Measurements from ENCODE around the gene MMP10. TPM values are rescaled to one million over a fixed set of nuclear protein-coding genes. Genes with fewer than 3 reads are reported as not detected.
A peak's percentile ranks its signal among the peaks of the same experiment; 100 is the strongest.

Gene MMP10
- total and polyA plus RNA-seq, 2 donors (not counting 3 experiments of a cell fraction or from before 2014, with no cell fraction given): 4.3 to 15.0 TPM

DNA sequence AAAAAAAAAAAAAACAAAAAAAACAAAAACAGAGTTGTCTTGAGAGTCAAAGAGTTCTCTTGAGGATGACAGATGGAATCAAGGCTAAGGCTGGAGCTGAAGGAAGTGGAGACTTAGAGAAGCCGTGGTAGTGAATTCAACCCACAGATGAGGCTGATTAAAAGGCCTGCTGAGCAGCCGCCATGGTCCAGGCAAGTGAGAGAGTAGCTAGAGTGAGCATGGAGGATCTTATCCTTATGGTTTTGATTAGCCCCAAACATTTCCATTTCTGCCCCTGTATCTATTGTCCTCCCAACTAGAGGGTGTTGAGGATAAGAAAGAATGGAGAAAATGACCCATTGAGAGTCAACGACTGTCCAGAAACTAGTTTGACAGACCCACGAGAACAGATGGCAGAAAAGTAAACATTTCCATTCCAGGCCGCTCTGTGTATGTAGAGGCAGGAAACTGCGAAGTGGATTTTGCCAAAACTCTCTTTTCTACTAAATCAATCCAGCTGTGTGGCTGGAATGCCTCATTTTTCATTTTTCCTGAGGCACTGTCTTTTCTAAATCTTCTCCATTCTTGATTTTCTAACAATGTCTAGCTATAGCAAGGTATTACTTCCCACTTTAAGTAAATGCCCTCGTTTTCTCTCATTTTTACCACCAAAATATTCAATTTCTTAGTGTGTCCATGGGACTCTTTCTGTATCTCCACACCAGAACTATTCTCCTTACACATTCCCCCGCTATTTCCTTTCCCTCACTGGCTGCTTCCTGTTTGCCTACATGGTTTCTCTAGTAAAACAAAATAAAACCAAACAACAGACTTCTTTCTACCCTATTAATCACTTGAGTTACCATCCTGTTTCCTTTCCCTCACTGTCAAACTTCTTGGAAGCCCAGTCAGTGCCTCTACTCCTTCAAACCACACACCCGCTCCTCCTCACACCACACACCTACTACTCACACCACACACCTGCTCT, 50.3 kb downstream of the MMP10 start:
- peak overlapping the region in 1 of 3 experiments; percentile 0 for H3K4me3 ChIP-seq (replicated peaks in 1 of 3; ENCODE audit: insufficient read depth in 1 of 3, low read depth in 1 of 3, low read length in 3 of 3)

More for the DNA sequence above, 50.3 kb downstream of the MMP10 start:
- H2AFZ ChIP-seq (ENCODE audit: low read depth, low read length): peak overlapping the region; percentile 13
- H3K27ac ChIP-seq (ENCODE audit: insufficient read depth, low read depth, low read length): peak overlapping the region; percentile 97
- peak; percentile 59 for TF ChIP-seq POLR2AphosphoS5 (IDR thresholded peaks at IDR 0.05; ENCODE audit: insufficient read depth, low read depth, low read length)
- TF ChIP-seq, protein P1, sequence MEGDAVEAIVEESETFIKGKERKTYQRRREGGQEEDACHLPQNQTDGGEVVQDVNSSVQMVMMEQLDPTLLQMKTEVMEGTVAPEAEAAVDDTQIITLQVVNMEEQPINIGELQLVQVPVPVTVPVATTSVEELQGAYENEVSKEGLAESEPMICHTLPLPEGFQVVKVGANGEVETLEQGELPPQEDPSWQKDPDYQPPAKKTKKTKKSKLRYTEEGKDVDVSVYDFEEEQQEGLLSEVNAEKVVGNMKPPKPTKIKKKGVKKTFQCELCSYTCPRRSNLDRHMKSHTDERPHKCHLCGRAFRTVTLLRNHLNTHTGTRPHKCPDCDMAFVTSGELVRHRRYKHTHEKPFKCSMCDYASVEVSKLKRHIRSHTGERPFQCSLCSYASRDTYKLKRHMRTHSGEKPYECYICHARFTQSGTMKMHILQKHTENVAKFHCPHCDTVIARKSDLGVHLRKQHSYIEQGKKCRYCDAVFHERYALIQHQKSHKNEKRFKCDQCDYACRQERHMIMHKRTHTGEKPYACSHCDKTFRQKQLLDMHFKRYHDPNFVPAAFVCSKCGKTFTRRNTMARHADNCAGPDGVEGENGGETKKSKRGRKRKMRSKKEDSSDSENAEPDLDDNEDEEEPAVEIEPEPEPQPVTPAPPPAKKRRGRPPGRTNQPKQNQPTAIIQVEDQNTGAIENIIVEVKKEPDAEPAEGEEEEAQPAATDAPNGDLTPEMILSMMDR (IDR thresholded peaks at IDR 0.05; ENCODE audit: extremely low read depth in 1 of 2, insufficient read depth in 1 of 2, low read depth in 1 of 2, low read length in 2 of 2): no peak
- TF ChIP-seq, protein P2, sequence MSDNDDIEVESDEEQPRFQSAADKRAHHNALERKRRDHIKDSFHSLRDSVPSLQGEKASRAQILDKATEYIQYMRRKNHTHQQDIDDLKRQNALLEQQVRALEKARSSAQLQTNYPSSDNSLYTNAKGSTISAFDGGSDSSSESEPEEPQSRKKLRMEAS (IDR thresholded peaks at IDR 0.05; ENCODE audit: insufficient read depth, insufficient read length): no peak
- TF ChIP-seq JUN (IDR thresholded peaks at IDR 0.05; ENCODE audit: borderline replicate concordance, insufficient read depth, insufficient read length, low read depth): peak; percentile 62
- peak; percentile 19 for TF ChIP-seq GATA2 (IDR thresholded peaks at IDR 0.05; ENCODE audit: insufficient read depth, insufficient read length, low read depth, low read length)
- no peak for TF ChIP-seq MYC (IDR thresholded peaks at IDR 0.05; ENCODE audit: low read depth, low read length)
- TF ChIP-seq POLR2A (IDR thresholded peaks at IDR 0.05; ENCODE audit: low read depth, low read length): peak; percentile 33
- TF ChIP-seq EZH2 (IDR thresholded peaks at IDR 0.05; ENCODE audit: borderline replicate concordance, low read depth, low read length, severe bottlenecking): no peak
- peak; percentile 40 for TF ChIP-seq FOS (IDR thresholded peaks at IDR 0.05; ENCODE audit: borderline replicate concordance, insufficient read depth, low read length)
- peaks cover 35% of the 10 kb centered on the region for H3K4me1 ChIP-seq (ENCODE audit: control insufficient read depth, extremely low read depth, insufficient read depth, low read length)
- H3K79me2 ChIP-seq (ENCODE audit: control insufficient read depth, insufficient read depth, low read length): no peaks in the 10 kb centered on the region
- H3K4me2 ChIP-seq (ENCODE audit: insufficient read depth, low read length): peak overlapping the region; percentile 81
- peak overlapping the region; percentile 71 for H3K9ac ChIP-seq (replicated peaks; ENCODE audit: extremely low read depth, insufficient read depth, low read length)
- CTCF ChIA-PET: interaction anchor here (0.6 to 1.5 kb wide), 3 partner anchors 51 to 125 kb away, joined by 3 read pairs; partner anchors contain the start of gene MMP10
- no peaks in the 10 kb centered on the region for H3K36me3 ChIP-seq (ENCODE audit: control insufficient read depth in 2 of 2, extremely low read depth in 1 of 2, insufficient read depth in 2 of 2, low read length in 2 of 2)
- TSS peak; percentile 75 for BruUV-seq (replicated peaks)
- intact Hi-C loops (cut with micrococcal nuclease) (loop anchor here (1.0 to 2.0 kb wide), 5 partner anchors 30 to 895 kb away; no protein-coding TSS in a partner anchor), dilution Hi-C loops (cut with MboI; ENCODE audit: extremely low pct_ligation_motif_present, low sequenced_read_pairs) (no loop called here)
- H3K9me1 ChIP-seq (replicated peaks; ENCODE audit: control insufficient read depth, extremely low read depth, insufficient read depth, low read length): no peaks in the 10 kb centered on the region
- POLR2A ChIA-PET: interaction anchor here (0.7 kb wide), 1 partner anchor 163 kb away, joined by 3 read pairs; no protein-coding TSS in a partner anchor
- H3K9me3 ChIP-seq (replicated peaks; ENCODE audit: control insufficient read depth, insufficient read depth, low read length): no peaks in the 10 kb centered on the region
- FAIRE-seq: peak; percentile 95
- H3K27me3 ChIP-seq (ENCODE audit: control insufficient read depth in 2 of 2, insufficient read depth in 2 of 2, low read length in 2 of 2): no peaks in the 10 kb centered on the region
- H4K20me1 ChIP-seq (replicated peaks; ENCODE audit: control insufficient read depth, extremely low read depth, insufficient read depth, low read length): no peaks in the 10 kb centered on the region
- peak; percentile 90 for DNase-seq (ENCODE audit: low read depth, low spot score)

All from endothelial cell of umbilical vein (primary cell).